Cardiac muscle cell (in vitro differentiated cells and primary cell): ENCODE results near the gene ANKRD33B. TPM values are rescaled to one million over a fixed set of nuclear protein-coding genes. Genes with fewer than 3 reads are reported as not detected.

ENCODE experiments used
- DNase-seq, 2 donors: peaks; one replicate each; pipeline versions ENCODE4 v3.0.0 to v3.0.0-alpha.2; 2010 to 2017; ENCODE audit warnings: low read depth in 1 of 2, low spot score in 1 of 2
- H3K27ac ChIP-seq: fragments of 200-600 bp; sonication (generic); 2 replicates; pipeline ENCODE4 v1.5.1; 2016
- H3K27me3 ChIP-seq: fragments of 200-600 bp; sonication (generic); 2 replicates; pipeline ENCODE4 v1.6.0; 2016; ENCODE audit warnings: control low read depth
- H3K36me3 ChIP-seq: fragments of 200-600 bp; sonication (generic); 2 replicates; pipeline ENCODE4 v1.5.1; 2016; ENCODE audit warnings: control low read depth
- H3K4me1 ChIP-seq: fragments of 200-600 bp; sonication (generic); 2 replicates; pipeline ENCODE4 v1.8.1; 2017; ENCODE audit warnings: low read depth, mild to moderate bottlenecking, mixed run types
- H3K4me3 ChIP-seq: fragments of 200-600 bp; sonication (generic); 2 replicates; pipeline ENCODE4 v1.5.1; 2016; ENCODE audit warnings: mild to moderate bottlenecking
- H3K9me3 ChIP-seq: fragments of 200-600 bp; sonication (generic); 2 replicates; pipeline ENCODE4 v1.5.1; 2017; ENCODE audit warnings: low read depth, mild to moderate bottlenecking, control low read depth
- polyA plus RNA-seq: library from polyadenylated mRNA; unstranded; fragments of >200 nt; fragmentation: Nextera tagmentation; extraction: Ambion mirVana; gene quantifications from 2 replicates; pipeline ENCODE4 v1.2.1, GENCODE V29; 2016
- total RNA-seq: library from RNA; depleted of rRNA; stranded (reverse); fragments of >200 nt; gene quantifications from 2 replicates; pipeline ENCODE4 v1.2.3, GENCODE V29; 2016
- TF ChIP-seq, protein P1 (sequence below): IDR thresholded peaks from 2 replicates; pipeline ENCODE4 v1.5.1; 2012; ENCODE audit warnings: low read depth, mild to moderate bottlenecking, low read length

The ANKRD33B gene
- total and polyA plus RNA-seq, 2 experiments from 2014 or later, result 5.7 to 14.8 TPM

DNA sequence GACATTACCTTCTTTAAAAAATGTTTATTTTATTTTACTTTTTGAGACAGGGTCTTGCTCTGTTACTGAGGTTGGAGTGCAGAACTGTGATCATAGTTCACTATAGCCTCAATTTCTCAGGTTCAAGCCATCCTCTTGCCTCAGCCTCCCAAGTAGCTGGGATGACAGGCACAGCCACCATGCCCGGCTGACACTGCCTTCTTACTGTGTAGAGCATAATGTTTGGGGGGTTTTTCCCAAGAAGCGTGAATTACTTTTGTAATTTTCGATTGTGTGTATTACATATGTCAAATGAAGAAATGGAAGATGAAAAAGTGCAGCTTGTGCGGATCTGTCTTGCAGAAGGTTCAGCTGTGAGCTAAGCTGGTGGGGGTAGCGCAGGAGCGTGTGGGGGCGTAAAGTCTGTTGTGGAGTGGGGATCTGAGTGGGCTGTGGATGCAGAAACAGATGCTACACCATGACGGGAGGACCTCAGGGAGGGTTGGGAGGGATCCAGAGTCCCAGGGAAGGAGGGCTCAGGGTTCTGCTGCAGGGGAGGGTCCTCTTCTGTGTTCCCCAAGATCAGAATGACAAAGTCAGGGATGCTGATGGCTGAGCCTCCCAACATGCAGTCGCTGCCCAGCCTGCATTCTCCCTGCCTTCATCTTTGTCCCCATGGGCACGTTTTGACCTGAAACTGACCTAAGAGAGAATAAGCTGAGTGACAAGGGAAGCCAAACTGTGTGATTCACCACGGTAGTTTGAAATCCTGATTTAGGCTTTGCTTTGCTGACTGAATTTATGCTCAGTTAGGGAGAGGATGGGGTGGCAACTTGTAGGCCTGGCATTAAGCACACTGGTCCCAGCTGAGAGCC is 6.8 kb upstream of the ANKRD33B start:
- Histone ChIP-seq H3K36me3 (no peaks in the 10 kb centered on the region), H3K4me1 (peaks cover 7% of the 10 kb centered on the region), H3K27me3 (no peaks in the 10 kb centered on the region), H3K9me3 (no peaks in the 10 kb centered on the region), H3K4me3 (no peak overlapping the region), H3K27ac (no peak overlapping the region)
- TF ChIP-seq, protein P1, sequence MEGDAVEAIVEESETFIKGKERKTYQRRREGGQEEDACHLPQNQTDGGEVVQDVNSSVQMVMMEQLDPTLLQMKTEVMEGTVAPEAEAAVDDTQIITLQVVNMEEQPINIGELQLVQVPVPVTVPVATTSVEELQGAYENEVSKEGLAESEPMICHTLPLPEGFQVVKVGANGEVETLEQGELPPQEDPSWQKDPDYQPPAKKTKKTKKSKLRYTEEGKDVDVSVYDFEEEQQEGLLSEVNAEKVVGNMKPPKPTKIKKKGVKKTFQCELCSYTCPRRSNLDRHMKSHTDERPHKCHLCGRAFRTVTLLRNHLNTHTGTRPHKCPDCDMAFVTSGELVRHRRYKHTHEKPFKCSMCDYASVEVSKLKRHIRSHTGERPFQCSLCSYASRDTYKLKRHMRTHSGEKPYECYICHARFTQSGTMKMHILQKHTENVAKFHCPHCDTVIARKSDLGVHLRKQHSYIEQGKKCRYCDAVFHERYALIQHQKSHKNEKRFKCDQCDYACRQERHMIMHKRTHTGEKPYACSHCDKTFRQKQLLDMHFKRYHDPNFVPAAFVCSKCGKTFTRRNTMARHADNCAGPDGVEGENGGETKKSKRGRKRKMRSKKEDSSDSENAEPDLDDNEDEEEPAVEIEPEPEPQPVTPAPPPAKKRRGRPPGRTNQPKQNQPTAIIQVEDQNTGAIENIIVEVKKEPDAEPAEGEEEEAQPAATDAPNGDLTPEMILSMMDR, result no peak
- no peak for DNase-seq

DNA sequence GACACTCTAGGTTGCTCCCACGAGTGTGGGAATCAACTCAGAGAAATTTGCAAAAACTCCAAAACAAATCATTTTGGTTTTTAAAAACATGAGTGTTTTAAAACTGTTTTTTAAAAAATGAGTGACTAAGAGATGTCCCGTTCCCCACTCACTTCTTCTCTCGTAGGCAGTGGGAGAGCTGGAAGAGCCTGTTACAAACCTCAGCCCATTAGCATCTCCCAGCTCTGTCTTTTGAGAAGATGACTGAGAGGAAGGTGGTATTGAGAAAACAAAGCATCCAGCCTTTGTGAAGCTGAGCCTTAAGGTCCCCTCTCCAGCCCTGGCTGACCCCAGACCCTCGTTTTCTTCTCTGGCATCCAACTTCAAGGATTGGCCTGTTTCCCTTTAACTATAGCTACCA is 4.7 kb upstream of the ANKRD33B start:
- H3K4me3 ChIP-seq, result no peak overlapping the region
- no peaks in the 10 kb centered on the region for H3K27me3 ChIP-seq
- no peak overlapping the region for H3K27ac ChIP-seq
- no peaks in the 10 kb centered on the region for H3K9me3 ChIP-seq
- no peaks in the 10 kb centered on the region for H3K36me3 ChIP-seq
- peaks cover 7% of the 10 kb centered on the region for H3K4me1 ChIP-seq
- TF ChIP-seq, protein P1, result no peak
- DNase-seq, result no peak

DNA sequence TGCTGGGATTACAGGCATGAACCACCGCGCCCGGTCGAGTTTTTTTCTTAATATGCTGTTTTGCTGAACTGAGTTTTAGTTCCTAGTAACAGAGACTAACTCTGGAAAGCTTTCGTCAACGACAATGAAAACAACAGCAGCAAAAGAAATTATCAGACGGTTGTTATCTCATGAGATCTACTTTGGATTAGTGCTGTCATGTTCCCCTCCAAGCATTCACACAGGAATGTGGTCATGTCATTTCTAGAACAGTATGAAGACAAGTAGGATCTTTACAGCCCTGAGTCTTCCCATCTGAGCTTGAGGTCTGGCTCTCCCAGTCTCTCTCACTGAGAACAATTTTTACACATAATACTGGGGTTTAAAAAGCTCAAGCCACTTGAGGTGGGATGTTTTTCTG is 4.0 kb upstream of the ANKRD33B start:
- DNase-seq, result no peak
- TF ChIP-seq, protein P1, result no peak
- Histone ChIP-seq H3K27ac (no peak overlapping the region), H3K4me1 (peaks cover 7% of the 10 kb centered on the region), H3K36me3 (no peaks in the 10 kb centered on the region), H3K27me3 (no peaks in the 10 kb centered on the region), H3K4me3 (no peak overlapping the region), H3K9me3 (no peaks in the 10 kb centered on the region)

DNA sequence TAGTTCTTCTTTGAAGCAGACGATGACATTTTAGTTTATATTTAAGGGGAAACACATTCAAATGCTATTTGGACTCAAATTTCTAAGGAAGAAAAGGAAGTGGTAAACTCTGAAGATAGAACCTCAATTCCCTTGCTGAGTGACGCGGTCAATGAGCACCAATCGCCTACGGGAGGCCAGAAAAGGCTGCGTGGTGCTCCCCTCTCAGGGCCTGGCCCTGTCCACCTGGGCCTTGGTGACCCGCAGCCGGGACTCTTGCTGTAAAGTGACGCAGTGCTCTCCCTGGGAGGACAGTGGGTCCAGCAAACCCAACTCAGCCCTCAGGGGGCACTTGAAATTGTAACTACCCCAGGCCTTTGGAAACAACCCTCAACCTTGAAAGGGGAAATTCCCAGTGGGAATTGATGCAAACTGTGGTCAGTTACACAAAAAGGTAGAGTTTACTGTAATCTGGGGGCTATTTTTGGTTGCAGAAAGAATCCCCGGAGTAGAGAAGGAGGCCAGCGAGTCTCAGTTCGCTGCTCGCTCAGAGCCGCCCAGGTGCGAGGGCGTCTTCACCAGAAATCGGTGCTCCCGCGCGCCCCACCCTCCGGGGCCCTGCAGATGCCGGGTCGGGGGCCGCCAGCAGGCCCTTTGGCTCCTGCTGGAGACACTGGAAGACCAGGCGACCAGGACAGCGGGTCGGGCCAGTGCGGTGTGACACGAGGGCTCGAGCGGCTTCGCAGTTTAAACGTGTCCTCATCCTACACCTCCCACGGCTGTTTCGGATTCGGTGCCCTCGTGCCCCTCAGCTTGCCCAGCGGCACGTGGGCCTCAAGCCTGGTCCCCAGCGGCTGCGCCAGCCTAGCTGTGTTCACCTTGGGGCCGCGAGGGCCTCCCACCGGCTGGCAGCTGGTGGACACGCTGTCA is 1.4 kb upstream of the ANKRD33B start:
- H3K36me3 ChIP-seq, result no peaks in the 10 kb centered on the region
- peaks cover 24% of the 10 kb centered on the region for H3K4me1 ChIP-seq
- H3K27ac ChIP-seq, result no peak overlapping the region
- DNase-seq, result no peak
- TF ChIP-seq, protein P1, result no peak
- H3K4me3 ChIP-seq, result no peak overlapping the region
- no peaks in the 10 kb centered on the region for H3K27me3 ChIP-seq
- H3K9me3 ChIP-seq, result no peaks in the 10 kb centered on the region

DNA sequence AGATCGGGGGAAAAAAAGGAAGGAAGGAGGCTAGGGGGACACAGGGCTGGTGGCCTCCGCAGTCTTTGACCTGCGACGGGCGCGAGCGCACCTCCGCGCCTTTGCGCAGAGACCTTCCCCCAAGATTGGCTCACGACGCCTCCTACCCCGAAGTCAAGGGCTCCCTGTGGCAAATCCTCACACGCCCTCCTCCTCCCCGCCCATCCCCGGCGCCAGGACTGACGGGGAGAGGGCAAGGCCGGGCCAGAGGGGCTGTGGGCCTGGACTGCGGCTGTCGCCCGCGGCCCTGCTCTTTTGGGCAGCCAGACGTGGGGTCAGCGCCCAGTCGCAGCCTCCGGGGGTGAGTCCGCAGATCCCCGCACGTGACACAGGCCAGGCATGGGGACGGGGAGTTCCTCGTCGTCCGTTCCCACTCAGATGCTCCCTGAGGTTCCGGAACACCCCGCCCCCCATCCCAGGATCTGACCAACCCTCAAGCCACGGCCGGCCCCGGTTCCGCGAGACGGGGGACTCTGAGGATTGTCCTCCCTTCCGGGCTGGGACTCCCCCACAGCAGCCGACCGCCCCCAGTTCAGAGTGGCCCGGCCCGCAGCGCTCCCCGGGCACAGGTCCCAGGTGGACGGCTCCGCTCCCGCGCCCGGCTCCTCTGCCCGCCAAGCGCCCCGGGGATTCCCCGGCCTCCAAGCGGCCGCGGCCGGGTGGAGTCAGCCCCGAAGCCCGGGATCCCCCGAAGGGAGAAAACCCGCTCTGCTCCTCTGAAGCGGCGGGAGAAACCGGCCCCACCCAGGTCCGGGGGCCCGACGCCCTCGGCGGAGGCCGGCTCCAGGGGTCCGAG is 543 bp upstream of the ANKRD33B start:
- DNase-seq, result peak; percentile 46 to 66
- Histone ChIP-seq H3K4me1 (peaks cover 33% of the 10 kb centered on the region), H3K27ac (peak overlapping the region; percentile 65), H3K27me3 (no peaks in the 10 kb centered on the region), H3K36me3 (no peaks in the 10 kb centered on the region), H3K4me3 (peak overlapping the region; percentile 64), H3K9me3 (no peaks in the 10 kb centered on the region)
- TF ChIP-seq, protein P1, result no peak
